Adrenal gland (tissue), 12 donors: ENCODE results near the gene ZNF446. TPM values are rescaled to one million over a fixed set of nuclear protein-coding genes. Genes with fewer than 3 reads are reported as not detected.
"Not testable (repeated sequence)": the region's sequence is repeated elsewhere in the genome, so short reads cannot be mapped to it uniquely, and the experiment has no call there.

Experiments used
- DNase-seq, 7 donors: peaks; one replicate each; pipeline ENCODE4 v3.0.0-alpha.2; 2019 to 2020
- H3K27ac ChIP-seq, 5 donors: fragments of 200-600 bp; sonication (generic) in 4 of 5; 1 replicate in 3 of 5; 2 replicates in 2 of 5; pipeline versions ENCODE4 v1.5.1 to v1.8.0; 2016 to 2020; ENCODE audit warnings: mild to moderate bottlenecking in 1 of 5
- H3K27me3 ChIP-seq: fragments of 200-600 bp; 2 replicates; pipeline ENCODE4 v1.8.0; 2021
- H3K36me3 ChIP-seq, 2 donors: fragments of 200-600 bp; replicated peaks in 1 of 2; 1 replicate in 1 of 2; 2 replicates in 1 of 2; pipeline versions ENCODE4 v1.5.1 to v1.8.0; 2018 to 2022
- H3K4me1 ChIP-seq, 2 donors: fragments of 200-600 bp; replicated peaks in 1 of 2; 1 replicate in 1 of 2; 2 replicates in 1 of 2; pipeline versions ENCODE4 v1.5.1 to v1.8.0; 2018 to 2021
- H3K4me3 ChIP-seq, 4 donors: fragments of 200-600 bp; sonication (generic) in 3 of 4; one replicate each; pipeline ENCODE4 v1.5.1; 2016 to 2018
- H3K9me3 ChIP-seq, 3 donors: fragments of 200-600 bp; sonication (generic) in 1 of 3; replicated peaks in 1 of 3; 1 replicate in 2 of 3; 2 replicates in 1 of 3; pipeline versions ENCODE4 v1.5.1 to v1.8.0; 2016 to 2021
- CTCF ChIP-seq, 6 experiments: fragments of 450-650 bp in 4 of 6; fragments of 200-600 bp in 2 of 6; sonication (generic) in 1 of 6; IDR thresholded peaks; 1 replicate in 5 of 6; 2 replicates in 1 of 6; pipeline versions ENCODE4 v1.5.1 to v1.8.0; 2016 to 2021; ENCODE audit warnings: antibody characterized with exemption in 6 of 6, mild to moderate bottlenecking in 2 of 6, moderate library complexity in 1 of 6
- POLR2A ChIP-seq, 2 donors: fragments of 450-650 bp; IDR thresholded peaks; one replicate each; pipeline ENCODE4 v1.6.1; 2017; ENCODE audit warnings: antibody characterized with exemption in 2 of 2, mild to moderate bottlenecking in 2 of 2, moderate library complexity in 1 of 2
- WGBS, 4 donors: extraction: QIAGEN DNeasy Blood & Tissue Kit in 2 of 4; methylation state at CpG; one replicate each; pipeline versions ENCODE4 v1.1.5 to v1.1.7; 2013 to 2017; 5-methylcytosine and 5-hydroxymethylcytosine counted together
- intact Hi-C, 2 donors: fragments of 100-400 bp; cut with DNase I; formaldehyde crosslinking; loops; one replicate each; pipeline versions ENCODE4 v1.14.1 to v1.15.0; 2022 to 2023
- polyA plus RNA-seq, 3 donors: library from polyadenylated mRNA; stranded (reverse); fragments of 200-250 nt in 2 of 3; fragments of 350-450 nt in 1 of 3; fragmentation: Illumina TruSeq in 1 of 3; extraction: RNeasy Lipid Tissue Mini Kit (QIAGEN cat#74804) in 1 of 3; gene quantifications; one replicate each; pipeline ENCODE4 v1.2.3, GENCODE V29; 2013 to 2014
- total RNA-seq, 9 donors: library from RNA; depleted of rRNA in 4 of 9; stranded (reverse); fragments of >200 nt in 4 of 9; fragments of 120-200 nt in 1 of 9; fragmentation: NEBNext Ultra II Directional in 1 of 9; extraction: Animal tissue kit (Norgen Biotek cat#: 25700) in 1 of 9; gene quantifications; one replicate each; pipeline versions ENCODE4 v1.1.0 to v1.2.4, GENCODE V29; 2013 to 2023
- donor health status: healthy with polysubstance abuse.
- donor health status: Bipolar disorder and iron deficiency.
- donor health status: DM: yes; HTN: yes; CAD: no.
- donor health status: DM: no; HTN: no; CAD: no.
- donor health status: DM: no; HTN: no; CAD: no.
- donor health status: DM: yes; HTN: yes; CAD: no.

ZNF446 gene
- total and polyA plus RNA-seq, 12 donors = 2.7 to 30.8 (median 15.0) TPM

GRCh38 chr19:58480481-58480830 is 4.3 kb downstream of the ZNF446 start:
- Histone ChIP-seq H3K4me3 (no peak overlapping the region), H3K36me3 (peaks cover 0 to 22% of the 10 kb centered on the region in 2 donors), H3K27ac (no peak overlapping the region), H3K9me3 (no peaks in the 10 kb centered on the region), H3K27me3 (no peaks in the 10 kb centered on the region), H3K4me1 (peaks cover 6 to 10% of the 10 kb centered on the region in 2 donors)
- DNase-seq = no peak
- 94 to 98% (median 95%) methylated on average over 4 to 20 of the region's 20 CpGs for WGBS, 4 donors
- intact Hi-C loops = no loop called here
- TF ChIP-seq CTCF (IDR thresholded peaks at IDR 0.05) = no peak
- no peak for TF ChIP-seq POLR2A (IDR thresholded peaks at IDR 0.05)

- 64 to 89% (median 79%) methylated on average over 2 of the region's 2 CpGs for WGBS, 4 donors
- Histone ChIP-seq H3K4me3 (no peak overlapping the region), H3K36me3 (peaks cover 0 to 22% of the 10 kb centered on the region in 2 donors), H3K27ac (no peak overlapping the region), H3K9me3 (no peaks in the 10 kb centered on the region), H3K27me3 (no peaks in the 10 kb centered on the region), H3K4me1 (peaks cover 6 to 10% of the 10 kb centered on the region in 2 donors)
- intact Hi-C loops = no loop called here
- peak in 1 of 7 donors; percentile 6 for DNase-seq
- TF ChIP-seq CTCF (IDR thresholded peaks at IDR 0.05) (no peak), POLR2A (IDR thresholded peaks at IDR 0.05) (no peak)
These were observed 4.7 kb downstream of the ZNF446 start for GRCh38 chr19:58480831-58481230.

- Histone ChIP-seq H3K27ac (no peak overlapping the region), H3K36me3 (peaks cover 0 to 22% of the 10 kb centered on the region in 2 donors), H3K27me3 (no peaks in the 10 kb centered on the region), H3K4me3 (no peak overlapping the region), H3K4me1 (no peaks in the 10 kb centered on the region), H3K9me3 (no peaks in the 10 kb centered on the region)
- no peak for DNase-seq
- intact Hi-C loops = no loop called here
- TF ChIP-seq POLR2A (IDR thresholded peaks at IDR 0.05) = no peak
- TF ChIP-seq CTCF (IDR thresholded peaks at IDR 0.05) = no peak
- 87 to 100% (median 90%) methylated on average over 3 to 7 of the region's 7 CpGs for WGBS, 4 donors
These were observed 6.2 kb downstream of the ZNF446 start for GRCh38 chr19:58482372-58482771.

- H3K9me3 ChIP-seq = no peaks in the 10 kb centered on the region
- 68 to 88% (median 83%) methylated on average over 2 of the region's 2 CpGs for WGBS, 4 donors
- no peaks in the 10 kb centered on the region for H3K27me3 ChIP-seq
- H3K4me1 ChIP-seq = no peaks in the 10 kb centered on the region
- TF ChIP-seq CTCF (IDR thresholded peaks at IDR 0.05) = no peak
- no peak for TF ChIP-seq POLR2A (IDR thresholded peaks at IDR 0.05)
- peaks cover 0 to 22% of the 10 kb centered on the region in 2 donors for H3K36me3 ChIP-seq
- no peak overlapping the region for H3K4me3 ChIP-seq
- no peak overlapping the region for H3K27ac ChIP-seq
- intact Hi-C loops = no loop called here
- no peak for DNase-seq
These were observed 7.6 kb downstream of the ZNF446 start for GRCh38 chr19:58483776-58484175.

GRCh38 chr19:58484349-58484748 is 8.2 kb downstream of the ZNF446 start:
- H3K27ac ChIP-seq, intact Hi-C loops, DNase-seq, H3K4me3 ChIP-seq, H3K4me1 ChIP-seq, H3K27me3 ChIP-seq, H3K9me3 ChIP-seq: not testable (repeated sequence)
- peaks cover 0 to 16% of the 10 kb centered on the region in 2 donors for H3K36me3 ChIP-seq
- 92 to 98% (median 96%) methylated on average over 5 of the region's 5 CpGs for WGBS, 4 donors
